GM18498 (cell line): ENCODE data around the gene PRKG1.
A peak's percentile ranks its signal among the peaks of the same experiment; 100 is the strongest.

ENCODE experiments used
- ATAC-seq: cut with Tn5 transposase; IDR thresholded peaks from one replicate; pipeline ENCODE4 v1.9.1; 2021; ENCODE audit warnings: mild to moderate bottlenecking, moderate library complexity; ENCODE audit not compliant: unreplicated experiment

PRKG1 gene

DNA sequence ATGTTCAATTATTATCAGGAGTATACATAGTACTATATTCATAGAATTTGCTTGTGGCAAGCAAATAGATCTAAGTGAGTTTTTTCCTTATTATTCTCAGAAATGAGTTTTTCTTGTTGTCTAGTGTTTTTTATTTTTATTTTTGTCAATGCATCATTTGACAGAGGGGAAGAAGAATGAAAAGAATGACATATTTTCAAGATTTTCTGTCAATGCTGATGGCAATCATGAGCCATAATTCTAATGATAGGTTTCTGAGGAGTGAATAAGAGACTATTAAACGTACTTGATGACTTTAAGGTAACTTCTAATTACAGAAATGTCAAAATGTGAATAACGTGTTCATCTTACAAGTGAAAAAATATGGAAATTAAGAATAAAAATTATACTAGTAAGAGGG is 769.7 kb downstream of the PRKG1 start:
- ATAC-seq = no peak

DNA sequence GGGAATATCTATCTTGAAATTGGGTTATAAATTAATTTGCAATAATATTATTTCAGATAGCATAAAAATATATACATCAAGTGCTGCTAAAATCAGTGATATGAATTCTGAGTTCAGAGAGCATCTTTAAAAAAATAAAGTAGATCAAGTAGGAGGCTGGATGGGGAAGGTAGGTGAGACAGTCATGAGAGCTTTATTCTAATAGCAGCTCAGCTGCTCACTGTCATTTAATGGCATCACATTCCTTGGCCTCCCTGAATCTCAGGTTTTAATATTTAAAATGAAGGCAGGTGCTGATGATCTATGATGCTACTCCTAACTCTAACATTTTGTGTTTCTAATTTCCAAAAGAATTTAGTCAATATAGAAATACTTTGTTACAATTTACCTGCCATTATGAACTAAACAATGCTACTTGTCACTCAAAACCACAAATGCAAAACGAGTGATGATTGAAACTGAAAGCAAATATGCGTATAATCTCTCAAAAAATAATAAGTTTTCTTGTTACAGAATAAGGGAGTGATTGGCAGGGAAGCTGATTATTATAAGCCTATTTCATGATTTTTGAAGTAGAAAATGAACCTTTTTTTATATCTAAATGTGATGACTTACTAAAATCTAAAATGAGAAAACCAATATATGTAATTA is 772.7 kb downstream of the PRKG1 start:
- ATAC-seq = peak; percentile 80

DNA sequence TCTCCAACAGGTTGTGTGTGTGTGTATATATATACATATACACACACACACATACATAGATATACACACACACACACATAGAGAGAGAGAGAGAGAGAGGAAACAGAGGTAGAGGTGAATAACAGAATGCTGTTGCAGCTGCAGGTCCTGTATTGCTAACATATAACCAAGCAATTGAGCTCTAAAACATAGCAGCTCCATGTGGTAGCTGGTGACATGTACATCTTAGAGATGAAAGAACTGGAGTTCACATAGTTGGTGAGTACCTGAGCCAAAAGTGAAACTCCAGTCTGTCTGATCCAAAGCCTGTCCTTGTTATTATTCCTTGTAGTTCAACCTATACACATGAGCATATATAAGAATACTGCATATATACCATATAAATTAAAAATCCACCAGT is 778.0 kb downstream of the PRKG1 start:
- no peak for ATAC-seq

DNA sequence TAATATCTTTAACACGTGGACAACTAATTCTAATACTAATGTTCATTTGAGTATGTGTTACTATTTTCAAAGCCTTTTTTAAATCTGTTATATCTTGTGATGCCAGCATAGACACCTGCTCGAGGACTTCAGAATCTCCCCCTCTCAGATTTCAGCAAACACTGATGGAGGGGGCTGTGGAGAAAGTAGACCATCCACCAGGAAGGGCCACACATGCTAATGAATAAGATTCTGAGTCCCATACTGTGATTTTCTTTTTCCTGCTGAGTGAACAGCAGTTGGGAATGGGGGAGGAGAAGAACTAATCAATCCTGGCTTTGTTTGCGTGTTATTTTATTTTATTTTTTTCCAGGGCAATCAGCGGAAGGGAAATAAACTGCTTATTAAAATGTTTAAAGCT is 783.0 kb downstream of the PRKG1 start:
- no peak for ATAC-seq

DNA sequence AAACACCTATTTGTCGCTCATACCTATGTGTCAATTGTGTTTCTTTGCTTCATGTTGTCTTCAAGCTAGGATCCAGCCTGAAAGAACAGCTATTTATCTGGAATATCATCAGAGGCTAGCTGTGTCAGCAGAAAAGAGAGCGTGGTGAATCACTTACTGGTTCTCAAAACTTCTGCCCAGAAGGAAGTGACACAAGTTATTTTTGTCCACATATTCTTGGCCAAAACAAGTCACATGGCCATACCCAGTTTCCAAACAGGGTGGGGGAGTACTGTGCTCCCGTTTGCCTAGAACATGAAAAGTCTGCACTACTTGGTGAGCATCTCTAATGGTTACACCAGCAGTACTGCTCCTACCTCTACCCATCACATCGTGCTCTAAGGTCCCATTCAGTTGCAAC is 786.0 kb downstream of the PRKG1 start:
- ATAC-seq = peak; percentile 85

DNA sequence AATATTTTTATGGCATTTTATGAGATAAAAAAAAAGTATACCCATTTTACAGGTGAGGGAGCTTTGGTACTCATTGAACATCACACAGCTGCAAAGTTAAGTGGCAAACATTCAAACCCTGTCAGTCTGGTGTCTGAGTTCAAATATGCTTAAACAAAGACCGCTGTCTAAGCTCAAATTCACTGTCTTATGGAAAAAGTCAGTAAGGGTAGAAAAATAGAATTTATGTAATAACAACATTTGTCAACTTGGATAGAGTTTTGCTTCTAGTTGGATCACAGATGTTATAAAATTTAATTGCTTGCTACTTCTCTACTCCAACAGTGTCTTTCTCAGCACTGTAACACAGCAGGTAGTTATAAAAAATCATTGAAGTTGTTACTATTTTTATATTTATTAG is 786.8 kb downstream of the PRKG1 start:
- ATAC-seq = no peak

DNA sequence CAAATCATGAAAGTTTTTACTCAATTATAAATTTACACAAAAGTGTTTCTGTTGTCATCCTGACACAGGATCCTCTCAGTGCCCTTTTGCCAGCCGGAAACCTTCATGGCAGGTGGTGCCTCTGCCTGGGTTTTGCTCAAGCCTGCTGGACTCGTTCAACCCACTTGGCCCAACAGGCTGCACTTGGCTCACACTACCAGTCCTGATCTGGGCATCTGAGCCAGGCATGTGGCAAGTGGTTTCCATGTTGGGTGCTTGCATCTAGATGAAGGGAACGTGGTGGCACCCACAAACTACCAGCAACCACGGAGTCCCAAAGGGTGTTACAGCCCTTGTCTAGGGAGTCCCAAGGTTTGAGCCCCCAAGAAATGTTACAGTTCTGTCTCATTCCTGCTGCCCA is 787.4 kb downstream of the PRKG1 start:
- ATAC-seq = no peak

DNA sequence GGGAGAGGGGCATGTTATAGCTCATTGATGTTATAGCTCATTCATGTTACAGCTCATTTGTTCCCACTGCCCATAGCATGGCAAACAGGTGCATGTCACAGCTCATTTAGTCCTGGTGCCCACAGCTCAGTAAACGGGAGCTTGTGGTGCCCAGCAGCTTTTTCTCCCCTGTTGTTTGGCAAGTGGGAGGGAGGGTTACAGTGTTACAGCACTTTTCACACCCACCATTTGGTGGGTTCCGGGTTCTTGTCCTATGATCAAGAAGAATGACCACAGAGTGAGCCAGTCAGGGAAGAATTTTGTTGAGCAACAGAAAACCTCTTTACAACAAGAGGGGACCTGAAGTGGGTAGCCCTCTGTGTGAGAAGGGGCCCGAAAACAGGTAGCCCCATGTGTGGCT is 787.9 kb downstream of the PRKG1 start:
- no peak for ATAC-seq

DNA sequence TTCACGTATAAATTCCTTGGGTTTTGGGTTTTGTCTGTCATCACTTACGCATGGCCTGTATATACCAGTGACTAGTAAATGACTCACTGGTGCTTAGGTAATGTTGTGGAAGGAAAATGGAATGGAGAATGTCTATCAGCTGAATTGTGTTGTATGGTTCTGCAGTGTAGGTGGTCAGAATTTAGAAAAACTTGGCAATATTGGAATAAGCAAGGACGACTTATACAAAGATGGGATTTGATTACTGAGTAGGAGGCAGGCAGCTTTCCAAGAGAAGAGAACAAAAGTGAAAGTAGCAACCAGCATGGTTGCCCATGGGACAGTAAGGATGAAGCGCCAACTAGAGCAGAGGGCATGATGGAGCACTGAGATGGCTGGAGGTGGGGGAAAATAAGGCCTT is 793.7 kb downstream of the PRKG1 start:
- no peak for ATAC-seq

DNA sequence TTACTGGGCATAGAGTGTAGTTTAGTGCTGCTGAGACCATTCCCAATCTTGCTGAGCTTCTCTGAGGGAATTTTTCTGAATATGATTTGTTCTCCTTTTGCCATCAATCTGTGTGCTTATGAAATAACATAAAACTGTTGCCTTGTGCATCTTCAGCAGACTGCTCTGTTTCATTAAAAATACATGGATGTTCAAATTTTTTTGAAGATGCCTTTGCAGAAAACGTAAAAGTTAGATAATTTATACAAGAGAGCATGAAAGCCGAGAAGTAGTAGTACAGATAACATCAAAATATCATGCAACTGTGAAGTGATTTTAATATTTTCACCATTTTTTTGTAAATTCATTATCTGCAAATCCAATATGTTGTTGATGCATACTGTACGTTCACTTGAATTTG is 799.8 kb downstream of the PRKG1 start:
- no peak for ATAC-seq

DNA sequence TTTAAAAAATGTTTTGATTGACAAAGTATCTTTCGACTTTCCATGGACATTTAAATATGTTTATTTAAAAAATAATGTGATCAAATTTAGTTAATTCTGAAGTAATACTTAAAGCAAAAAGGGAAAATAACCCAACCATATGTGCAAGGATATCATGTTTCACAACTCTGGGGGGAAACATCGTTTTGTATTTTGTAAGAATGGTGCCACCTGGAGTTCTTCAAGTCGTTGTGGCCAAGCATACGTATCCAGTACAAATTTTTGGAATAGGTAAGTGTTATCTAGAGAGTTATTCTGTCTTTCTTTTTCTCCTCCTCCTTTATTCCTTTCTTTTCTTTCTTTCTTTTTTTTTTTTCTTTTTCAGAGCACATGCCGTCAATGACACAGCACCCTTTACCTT is 801.3 kb downstream of the PRKG1 start:
- no peak for ATAC-seq

DNA sequence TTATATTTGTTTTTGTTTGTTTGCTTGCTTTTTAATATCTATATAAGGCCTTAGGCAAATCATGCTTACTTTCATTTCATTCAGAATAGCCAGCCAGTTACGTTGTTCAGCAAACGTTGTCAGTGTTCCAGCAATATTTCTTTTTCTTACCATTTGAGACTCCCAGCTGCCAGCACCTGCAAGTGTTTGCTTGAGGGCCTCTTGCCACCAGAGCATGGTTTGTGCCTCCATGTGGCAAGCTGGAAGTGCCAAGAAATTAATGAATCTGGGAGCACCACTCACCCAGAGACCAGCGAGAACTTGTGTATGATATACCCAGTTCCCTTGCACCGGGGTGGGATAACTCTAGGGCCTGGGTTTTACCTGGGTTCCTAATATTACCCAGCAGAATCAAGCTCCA is 802.2 kb downstream of the PRKG1 start:
- no peak for ATAC-seq

DNA sequence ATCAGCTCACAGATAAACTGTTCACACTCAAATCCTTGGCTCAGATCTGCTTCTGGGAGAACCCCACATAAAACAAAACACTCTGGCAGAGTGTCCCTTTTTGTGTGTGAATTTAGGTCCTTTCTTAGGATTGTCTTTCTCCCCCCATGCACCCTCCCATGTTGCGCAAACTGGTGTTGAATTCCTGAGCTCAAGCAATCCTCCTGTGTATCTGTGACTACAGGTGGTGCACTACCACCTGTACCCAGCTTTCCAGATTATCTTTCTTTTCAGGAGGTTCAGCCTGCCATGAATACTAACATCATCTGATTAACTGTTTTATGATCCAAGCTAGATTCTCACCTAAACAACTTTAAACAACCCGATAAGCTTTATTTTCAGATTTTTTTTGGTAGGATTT is 802.7 kb downstream of the PRKG1 start:
- ATAC-seq = no peak

DNA sequence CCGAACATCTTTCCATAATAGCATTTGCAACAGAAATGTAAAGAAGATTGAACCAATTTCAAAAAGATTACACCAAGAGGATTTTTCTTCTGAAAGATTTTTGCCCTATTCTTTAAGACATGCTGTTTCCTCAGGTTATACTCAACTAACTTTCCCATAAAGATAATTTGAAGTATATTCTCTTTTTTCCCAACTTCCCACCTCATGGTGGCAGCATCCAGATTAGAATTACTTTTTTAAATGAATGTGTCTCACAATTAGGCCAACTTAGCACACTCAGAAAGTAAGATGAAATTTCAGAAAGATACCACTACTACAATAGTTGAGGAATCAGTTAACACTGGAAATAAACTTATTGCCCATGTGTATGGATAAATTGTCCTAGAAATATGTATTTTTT is 803.3 kb downstream of the PRKG1 start:
- no peak for ATAC-seq

DNA sequence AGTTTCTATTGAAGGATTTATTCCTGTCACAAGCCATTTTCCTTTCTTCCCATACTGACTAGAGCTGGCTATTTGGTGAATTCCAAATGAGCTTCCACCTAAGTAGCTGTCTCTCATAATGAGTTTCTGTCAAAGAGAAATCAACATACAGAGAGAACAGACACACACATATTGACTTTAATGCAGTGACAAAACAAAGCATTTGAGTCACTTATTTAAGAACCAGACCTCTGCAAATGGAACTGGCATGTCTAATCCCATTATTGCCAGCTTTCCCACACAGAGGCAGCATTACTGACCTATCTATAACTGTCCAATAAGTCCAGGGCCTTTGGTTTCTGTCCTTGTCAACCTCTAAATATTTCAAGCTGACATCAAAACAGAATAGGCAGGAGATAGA is 804.4 kb downstream of the PRKG1 start:
- peak; percentile 13 for ATAC-seq

DNA sequence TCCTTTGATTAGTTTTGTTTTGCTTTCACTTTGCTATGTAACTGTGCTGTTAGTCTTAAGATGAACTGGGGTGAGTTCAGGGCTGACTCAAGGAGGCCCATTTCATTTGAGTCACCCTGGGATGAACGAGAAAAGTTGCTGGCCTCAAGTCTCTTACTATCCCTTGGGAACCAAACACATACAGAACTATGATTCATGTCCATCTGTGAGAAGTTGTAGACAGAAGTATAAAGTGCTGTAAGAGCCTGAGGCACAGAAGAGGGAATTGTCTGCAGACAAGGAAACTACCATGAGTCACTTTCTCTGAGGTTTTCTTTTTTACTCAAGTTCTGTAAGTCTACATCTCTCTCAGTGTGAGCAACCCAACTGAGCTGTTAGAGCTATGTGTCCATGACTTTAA is 805.0 kb downstream of the PRKG1 start:
- ATAC-seq = peak; percentile 91

DNA sequence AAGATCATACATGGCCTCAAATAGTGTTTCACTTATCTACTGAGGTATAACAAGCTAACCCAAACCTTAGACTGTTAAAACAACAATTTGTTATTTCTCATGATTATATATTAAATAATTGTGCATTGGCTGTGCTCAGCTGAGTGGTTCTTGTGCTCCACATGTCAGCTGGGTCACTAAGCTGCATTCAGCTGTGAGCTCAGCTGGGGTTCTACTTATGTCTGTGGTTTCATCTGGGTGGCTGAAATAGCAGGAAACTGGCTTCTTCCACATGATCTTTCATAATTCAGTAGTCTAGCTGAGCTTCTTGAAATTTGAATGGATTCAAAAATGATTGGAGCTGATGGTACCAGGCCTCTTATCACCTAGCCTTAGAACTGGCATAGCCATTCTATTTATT is 806.9 kb downstream of the PRKG1 start:
- ATAC-seq = no peak

DNA sequence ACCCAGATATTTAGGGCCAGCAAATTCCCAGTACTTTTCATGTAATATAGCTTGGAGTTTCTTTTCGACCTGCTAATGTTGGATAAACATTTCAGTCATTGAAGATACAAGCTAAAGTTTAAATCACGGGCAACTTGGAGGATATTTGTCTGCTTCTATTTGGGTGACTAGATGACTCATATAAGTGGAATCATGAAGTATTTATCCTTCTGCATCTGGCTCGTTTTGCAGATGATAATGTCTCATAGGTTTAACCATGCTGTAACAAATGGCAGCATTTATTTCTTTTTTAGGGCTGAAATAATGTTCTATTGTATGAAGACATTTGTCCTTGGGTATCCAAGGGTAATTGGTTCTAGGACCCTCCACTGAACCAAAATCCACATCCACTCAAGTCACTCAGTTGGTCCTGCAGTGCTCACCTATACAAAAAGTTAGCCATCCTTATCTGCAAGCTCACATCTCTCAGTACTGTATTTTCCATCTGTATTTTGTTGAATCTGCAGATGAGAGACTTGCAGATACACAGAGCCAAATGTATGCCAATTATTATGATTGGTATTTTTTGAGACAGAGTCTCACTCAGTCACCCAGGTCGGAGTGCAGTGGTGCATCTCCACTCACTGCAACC is 812.3 kb downstream of the PRKG1 start:
- no peak for ATAC-seq

DNA sequence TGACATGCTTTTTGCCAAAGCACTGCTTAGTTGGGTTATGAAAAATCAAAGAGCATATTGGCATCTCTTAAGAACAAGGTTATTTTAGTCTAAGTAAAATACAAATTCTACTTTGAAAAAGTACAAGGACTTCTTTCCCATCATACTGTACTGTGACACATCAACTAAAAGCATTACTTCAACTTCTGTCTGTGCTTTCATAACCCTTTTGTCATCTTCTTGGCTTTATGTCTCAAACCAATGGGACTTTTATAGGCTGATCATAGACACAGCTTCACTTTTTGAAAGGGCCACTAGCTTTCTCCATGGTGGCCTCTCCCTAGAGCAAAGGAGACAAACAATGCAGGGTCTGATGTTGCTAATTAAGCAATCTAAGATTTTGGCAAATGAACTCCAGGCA is 814.0 kb downstream of the PRKG1 start:
- ATAC-seq = no peak

DNA sequence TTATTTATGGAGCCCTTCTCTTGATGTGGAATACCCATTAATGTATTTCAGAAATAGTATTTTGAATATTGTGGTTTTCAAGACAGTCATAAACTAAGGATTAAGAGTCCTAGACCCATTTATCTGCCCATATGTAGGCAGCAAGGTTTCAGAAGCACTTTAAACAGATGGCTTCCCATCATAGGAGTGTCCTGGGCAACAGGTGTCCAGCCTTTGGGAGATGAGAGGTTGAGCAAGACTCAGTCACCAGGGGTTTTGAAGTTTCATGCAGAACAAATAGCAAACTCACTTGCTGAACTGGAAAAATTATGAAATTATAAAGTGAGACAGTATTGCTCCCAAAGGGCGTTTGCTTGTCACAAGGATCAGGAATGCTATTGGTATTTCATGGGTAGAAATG is 818.0 kb downstream of the PRKG1 start:
- ATAC-seq = no peak

DNA sequence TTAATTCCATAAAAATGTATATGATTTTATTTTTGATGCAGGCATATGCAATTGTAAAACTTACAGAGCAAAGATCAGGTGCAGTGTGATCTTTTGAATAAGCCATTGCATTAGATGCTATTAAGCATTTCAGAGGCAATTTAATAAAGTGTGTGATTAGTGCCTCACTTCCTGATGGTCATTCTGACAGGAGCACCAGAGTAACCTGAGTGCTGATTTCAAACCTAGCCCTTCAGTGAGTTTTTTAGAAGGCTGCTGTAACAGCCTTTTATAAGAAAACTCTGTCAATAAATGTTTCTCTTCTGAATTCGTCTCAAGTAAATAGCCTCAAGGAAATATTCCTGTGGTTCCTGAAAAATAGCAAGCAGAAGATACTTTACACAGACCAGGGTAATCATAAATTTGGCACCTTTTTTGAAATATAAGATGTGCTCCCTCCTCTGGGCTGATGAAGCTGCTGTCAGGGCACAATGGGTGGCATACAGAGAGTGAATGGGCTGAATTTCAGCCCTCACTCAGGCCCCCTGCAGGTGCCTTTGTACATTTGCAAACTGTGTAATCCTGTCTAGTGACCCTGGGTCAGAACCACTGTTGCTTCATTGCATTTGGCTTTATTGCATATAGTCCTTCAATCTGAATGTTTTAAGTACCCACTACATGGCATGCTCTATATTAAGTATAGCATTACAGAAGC is 818.8 kb downstream of the PRKG1 start:
- peak; percentile 94 for ATAC-seq

DNA sequence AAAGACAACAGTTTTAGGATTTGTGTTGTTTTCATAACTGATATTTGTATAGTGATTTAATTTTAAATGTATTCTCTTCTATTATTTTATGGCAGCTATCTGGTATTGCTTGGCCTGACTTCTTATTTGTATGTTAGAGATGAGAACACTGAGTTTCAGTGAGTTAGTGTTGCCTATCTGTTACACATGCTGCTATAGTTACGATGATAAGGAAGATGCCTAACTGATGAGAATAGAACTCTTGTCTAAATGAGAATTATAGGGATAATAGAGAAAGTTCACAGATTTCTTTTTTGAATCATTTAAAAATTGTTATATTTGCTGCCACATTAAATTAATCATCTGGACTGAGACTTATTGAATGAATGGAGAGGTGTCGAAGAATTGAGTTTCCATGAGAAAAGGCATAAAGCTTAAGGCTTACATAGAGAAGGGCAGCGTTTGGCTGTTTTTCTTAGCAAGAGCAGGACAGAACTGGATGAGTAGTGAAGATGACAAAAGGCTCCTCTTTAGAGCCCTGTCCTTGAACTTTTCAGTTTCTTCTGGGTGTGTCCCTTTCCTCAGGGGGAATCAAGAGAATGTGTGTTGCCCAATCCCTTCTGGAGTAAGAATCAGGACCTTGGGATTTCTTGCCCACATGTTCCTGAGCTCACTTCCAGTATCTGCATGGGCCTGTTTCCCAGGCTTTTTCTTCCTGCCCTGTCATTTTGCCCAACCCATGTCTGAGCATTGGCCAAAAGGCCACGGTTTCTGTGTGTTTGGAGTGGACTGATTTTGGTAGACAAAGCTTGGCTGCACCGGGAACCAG is 820.7 kb downstream of the PRKG1 start:
- ATAC-seq = no peak
